Fibroblast of lung (primary cell): ENCODE results near the gene MORC4.

Experiments used
- EZH2 ChIP-seq: IDR thresholded peaks from 2 replicates; pipeline ENCODE4 v1.5.1; 2012; ENCODE audit warnings: low read length, control low read depth, mild to moderate bottlenecking; ENCODE audit errors: missing control alignments
- TF ChIP-seq, protein P1 (sequence below), 2 donors: IDR thresholded peaks in 1 of 2; conservative IDR thresholded peaks in 1 of 2; 1 replicate in 1 of 2; 2 replicates in 1 of 2; pipeline ENCODE4 v1.5.1; 2011 to 2012; ENCODE audit warnings: low read length in 2 of 2, control low read depth in 1 of 2, inconsistent platforms in 1 of 2, low read depth in 1 of 2, mild to moderate bottlenecking in 1 of 2

DNA sequence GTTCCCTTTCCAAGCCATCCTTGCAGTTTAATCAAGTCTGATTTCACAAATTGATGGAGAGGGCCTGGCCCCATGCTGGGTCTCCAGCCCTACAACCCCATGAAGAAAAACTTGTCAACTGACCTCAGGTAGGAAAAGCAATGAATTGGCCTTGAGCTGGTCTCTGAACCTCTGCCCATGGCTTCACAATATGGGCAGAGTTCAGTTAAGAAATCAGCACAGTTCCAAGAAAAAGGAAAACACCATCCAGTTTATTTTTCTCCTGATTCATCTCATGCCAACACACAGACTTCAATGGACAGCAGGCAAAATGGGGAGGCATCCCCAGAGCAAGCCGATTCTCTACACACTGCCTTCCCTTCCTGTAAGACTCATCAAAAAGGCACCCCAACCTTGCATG, 100.2 kb downstream of the MORC4 start:
- TF ChIP-seq, protein P1, sequence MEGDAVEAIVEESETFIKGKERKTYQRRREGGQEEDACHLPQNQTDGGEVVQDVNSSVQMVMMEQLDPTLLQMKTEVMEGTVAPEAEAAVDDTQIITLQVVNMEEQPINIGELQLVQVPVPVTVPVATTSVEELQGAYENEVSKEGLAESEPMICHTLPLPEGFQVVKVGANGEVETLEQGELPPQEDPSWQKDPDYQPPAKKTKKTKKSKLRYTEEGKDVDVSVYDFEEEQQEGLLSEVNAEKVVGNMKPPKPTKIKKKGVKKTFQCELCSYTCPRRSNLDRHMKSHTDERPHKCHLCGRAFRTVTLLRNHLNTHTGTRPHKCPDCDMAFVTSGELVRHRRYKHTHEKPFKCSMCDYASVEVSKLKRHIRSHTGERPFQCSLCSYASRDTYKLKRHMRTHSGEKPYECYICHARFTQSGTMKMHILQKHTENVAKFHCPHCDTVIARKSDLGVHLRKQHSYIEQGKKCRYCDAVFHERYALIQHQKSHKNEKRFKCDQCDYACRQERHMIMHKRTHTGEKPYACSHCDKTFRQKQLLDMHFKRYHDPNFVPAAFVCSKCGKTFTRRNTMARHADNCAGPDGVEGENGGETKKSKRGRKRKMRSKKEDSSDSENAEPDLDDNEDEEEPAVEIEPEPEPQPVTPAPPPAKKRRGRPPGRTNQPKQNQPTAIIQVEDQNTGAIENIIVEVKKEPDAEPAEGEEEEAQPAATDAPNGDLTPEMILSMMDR (conservative IDR thresholded peaks at IDR 0.05 in 1 of 2, IDR thresholded peaks at IDR 0.05 in 1 of 2; ENCODE audit: low read depth in 1 of 2, low read length in 2 of 2) = no peak
- no peak for TF ChIP-seq EZH2
